Osteocyte (in vitro differentiated cells): ENCODE data around the gene AGMO. TPM values are rescaled to one million over a fixed set of nuclear protein-coding genes. Genes with fewer than 3 reads are reported as not detected.

Experiments
- DNase-seq: peaks from one replicate; pipeline ENCODE4 v3.0.0; 2021; ENCODE audit warnings: mixed read lengths; ENCODE audit not compliant: unreplicated experiment; ENCODE audit errors: extremely low spot score
- H3K27ac Mint-ChIP-seq: one replicate; pipeline ENCODE4 v1.8.0; 2021; ENCODE audit warnings: mild to moderate bottlenecking, mixed read lengths; ENCODE audit not compliant: unreplicated experiment
- H3K27me3 Mint-ChIP-seq: one replicate; pipeline ENCODE4 v1.8.0; 2021; ENCODE audit warnings: mixed read lengths; ENCODE audit not compliant: unreplicated experiment
- H3K36me3 Mint-ChIP-seq: one replicate; pipeline ENCODE4 v1.8.0; 2021; ENCODE audit warnings: mixed read lengths; ENCODE audit not compliant: unreplicated experiment
- H3K4me1 Mint-ChIP-seq: one replicate; pipeline ENCODE4 v1.8.0; 2021; ENCODE audit warnings: mixed read lengths; ENCODE audit not compliant: unreplicated experiment
- H3K4me3 Mint-ChIP-seq: one replicate; pipeline ENCODE4 v1.8.0; 2021; ENCODE audit warnings: mild to moderate bottlenecking, moderate library complexity, mixed read lengths; ENCODE audit not compliant: unreplicated experiment
- H3K9me3 Mint-ChIP-seq: one replicate; pipeline ENCODE4 v1.8.0; 2021; ENCODE audit warnings: mixed read lengths; ENCODE audit not compliant: unreplicated experiment
- CTCF ChIP-seq: fragments of 200-600 bp; sonication (generic); IDR thresholded peaks from 2 replicates; pipeline ENCODE4 v1.5.0; 2021; ENCODE audit warnings: antibody characterized with exemption, mild to moderate bottlenecking, moderate library complexity
- total RNA-seq: library from RNA; stranded (reverse); gene quantifications from 2 replicates; pipeline ENCODE4 v1.2.1, GENCODE V29; 2021

AGMO gene
- total RNA-seq, 1 donor from 2014 or later = 1.7 TPM

GRCh38 chr7:15402436-15403136 is 159.2 kb downstream of the AGMO start:
- Mint-ChIP-seq H3K36me3 (peaks cover 2% of the 10 kb centered on the region), H3K27me3 (no peaks in the 10 kb centered on the region), H3K27ac (no peak overlapping the region), H3K4me3 (no peak overlapping the region), H3K4me1 (peaks cover 18% of the 10 kb centered on the region), H3K9me3 (peaks cover 6% of the 10 kb centered on the region)
- no peak for TF ChIP-seq CTCF
- DNase-seq = no peak

GRCh38 chr7:15400440-15400839 is 161.4 kb downstream of the AGMO start:
- peaks cover 18% of the 10 kb centered on the region for H3K4me1 Mint-ChIP-seq
- no peak overlapping the region for H3K27ac Mint-ChIP-seq
- no peak for DNase-seq
- no peak for TF ChIP-seq CTCF
- no peaks in the 10 kb centered on the region for H3K27me3 Mint-ChIP-seq
- H3K4me3 Mint-ChIP-seq = no peak overlapping the region
- H3K9me3 Mint-ChIP-seq = peaks cover 5% of the 10 kb centered on the region
- H3K36me3 Mint-ChIP-seq = peaks cover 4% of the 10 kb centered on the region

- Mint-ChIP-seq H3K27ac (peak overlapping the region; percentile 3), H3K4me1 (peaks cover 18% of the 10 kb centered on the region), H3K27me3 (no peaks in the 10 kb centered on the region), H3K36me3 (peaks cover 4% of the 10 kb centered on the region), H3K9me3 (no peaks in the 10 kb centered on the region), H3K4me3 (no peak overlapping the region)
- TF ChIP-seq CTCF = no peak
- DNase-seq = no peak
Observed at GRCh38 chr7:15399441-15399840, 162.4 kb downstream of the AGMO start.

GRCh38 chr7:15397922-15398760 is 163.7 kb downstream of the AGMO start:
- H3K4me3 Mint-ChIP-seq = no peak overlapping the region
- DNase-seq = no peak
- no peaks in the 10 kb centered on the region for H3K9me3 Mint-ChIP-seq
- no peaks in the 10 kb centered on the region for H3K27me3 Mint-ChIP-seq
- peaks cover 9% of the 10 kb centered on the region for H3K4me1 Mint-ChIP-seq
- no peak overlapping the region for H3K27ac Mint-ChIP-seq
- peaks cover 4% of the 10 kb centered on the region for H3K36me3 Mint-ChIP-seq
- TF ChIP-seq CTCF = no peak

GRCh38 chr7:15397159-15397550 is 164.7 kb downstream of the AGMO start:
- H3K36me3 Mint-ChIP-seq = peaks cover 4% of the 10 kb centered on the region
- H3K9me3 Mint-ChIP-seq = no peaks in the 10 kb centered on the region
- no peak overlapping the region for H3K4me3 Mint-ChIP-seq
- no peak for DNase-seq
- H3K4me1 Mint-ChIP-seq = peaks cover 9% of the 10 kb centered on the region
- no peak overlapping the region for H3K27ac Mint-ChIP-seq
- TF ChIP-seq CTCF = no peak
- H3K27me3 Mint-ChIP-seq = no peaks in the 10 kb centered on the region
